Measurements from ENCODE around the gene SAE1. TPM values are rescaled to one million over a fixed set of nuclear protein-coding genes. Genes with fewer than 3 reads are reported as not detected.

The SAE1 gene
- total RNA-seq, 1 experiment from 2014 or later = 314 TPM

DNA sequence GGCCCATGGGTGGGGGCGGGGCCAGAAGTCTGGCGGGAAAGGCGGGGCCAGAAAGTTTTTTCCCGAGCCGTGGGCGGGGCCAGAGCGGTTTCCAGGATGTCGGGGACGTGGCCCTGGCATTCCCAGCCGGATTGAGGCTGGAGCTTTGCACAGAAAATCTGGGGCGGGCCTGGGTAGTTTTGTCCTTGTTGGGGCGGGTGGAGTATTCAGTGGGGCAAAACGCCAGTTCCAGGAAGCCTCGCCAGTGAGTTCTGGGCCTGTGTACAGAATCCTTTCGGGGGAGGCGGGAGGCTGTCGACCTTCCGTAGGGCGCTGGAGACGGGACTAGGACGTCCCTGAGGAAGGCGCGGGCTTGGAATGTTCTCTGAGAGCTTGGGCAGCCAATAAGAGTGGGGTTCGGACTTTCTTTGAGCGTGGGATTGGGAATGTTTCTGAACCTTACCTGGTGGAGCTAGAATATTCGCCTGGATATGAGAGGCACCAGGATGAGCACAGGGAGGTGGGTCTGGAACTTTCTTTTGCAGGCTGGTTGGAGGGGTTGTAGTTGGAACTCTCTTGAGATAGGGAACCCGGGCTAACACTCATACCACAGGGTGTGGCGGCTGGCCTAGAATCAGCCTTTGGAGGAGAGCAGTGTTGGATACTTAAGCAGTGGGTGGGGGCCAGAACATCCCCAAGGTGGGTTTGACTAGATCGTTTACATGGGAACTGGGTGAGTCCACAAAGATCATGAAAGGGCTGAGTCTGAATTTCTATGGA is 127.0 kb downstream of the SAE1 start:
- BruUV-seq (replicated peaks) = TSS peak; percentile 75
- peak overlapping the region; percentile 84 for H3K27ac ChIP-seq (ENCODE audit: low read depth, low read length, poor library complexity, severe bottlenecking)
- H3K4me3 ChIP-seq (ENCODE audit: low read depth, low read length, poor library complexity, severe bottlenecking) = peak overlapping the region; percentile 52
- no peak for TF ChIP-seq CTCF (conservative IDR thresholded peaks at IDR 0.05; ENCODE audit: low read depth, low read length)
- no peak for TF ChIP-seq EZH2 (IDR thresholded peaks at IDR 0.05; ENCODE audit: borderline replicate concordance, low read depth, low read length, poor library complexity, severe bottlenecking)
- H3K9me3 ChIP-seq (ENCODE audit: low read depth, low read length, poor library complexity, severe bottlenecking) = no peaks in the 10 kb centered on the region
- intact Hi-C loops (cut with micrococcal nuclease; ENCODE audit: unreplicated experiment) = loop anchor here (1.0 kb wide), 1 partner anchor 16 kb away; no protein-coding TSS in a partner anchor
- ChIA-PET POLR2A (ENCODE audit: low non-redundant PET) (interaction anchor here (1.1 to 1.4 kb wide), 2 partner anchors 17 to 145 kb away, joined by 5 to 9 read pairs; partner anchors contain the start of genes INAFM1 and ZC3H4), CTCF (interaction anchor here (0.6 kb wide), 1 partner anchor 541 kb away, joined by 6 read pairs; the partner anchor contains the start of gene PRKD2)
- peaks cover 7% of the 10 kb centered on the region for H3K4me1 ChIP-seq (ENCODE audit: insufficient read depth, low read length, poor library complexity, severe bottlenecking)
- H3K27me3 ChIP-seq (replicated peaks; ENCODE audit: insufficient read depth, low read depth, low read length, poor library complexity) = no peaks in the 10 kb centered on the region
- H3K36me3 ChIP-seq (ENCODE audit: insufficient read depth, low read length, poor library complexity, severe bottlenecking) = peaks cover 30% of the 10 kb centered on the region
- DNase-seq (ENCODE audit: low spot score) = no peak

GRCh38 chr19:47258434-47258833 is 127.8 kb downstream of the SAE1 start:
- no peak for TF ChIP-seq EZH2 (IDR thresholded peaks at IDR 0.05; ENCODE audit: borderline replicate concordance, low read depth, low read length, poor library complexity, severe bottlenecking)
- Histone ChIP-seq H3K27me3 (replicated peaks; ENCODE audit: insufficient read depth, low read depth, low read length, poor library complexity) (no peaks in the 10 kb centered on the region), H3K4me1 (ENCODE audit: insufficient read depth, low read length, poor library complexity, severe bottlenecking) (peaks cover 7% of the 10 kb centered on the region), H3K36me3 (ENCODE audit: insufficient read depth, low read length, poor library complexity, severe bottlenecking) (peaks cover 31% of the 10 kb centered on the region), H3K9me3 (ENCODE audit: low read depth, low read length, poor library complexity, severe bottlenecking) (no peaks in the 10 kb centered on the region), H3K27ac (ENCODE audit: low read depth, low read length, poor library complexity, severe bottlenecking) (peak overlapping the region; percentile 84), H3K4me3 (ENCODE audit: low read depth, low read length, poor library complexity, severe bottlenecking) (peak overlapping the region; percentile 52)
- no TSS peak for BruUV-seq (replicated peaks)
- intact Hi-C loops (cut with micrococcal nuclease; ENCODE audit: unreplicated experiment) = no loop called here
- POLR2A ChIA-PET (ENCODE audit: low non-redundant PET) = no interaction called here
- CTCF ChIA-PET = no interaction called here
- no peak for DNase-seq (ENCODE audit: low spot score)

- Histone ChIP-seq H3K36me3 (ENCODE audit: insufficient read depth, low read length, poor library complexity, severe bottlenecking) (peaks cover 31% of the 10 kb centered on the region), H3K4me1 (ENCODE audit: insufficient read depth, low read length, poor library complexity, severe bottlenecking) (peaks cover 7% of the 10 kb centered on the region), H3K27ac (ENCODE audit: low read depth, low read length, poor library complexity, severe bottlenecking) (peak overlapping the region; percentile 37), H3K9me3 (ENCODE audit: low read depth, low read length, poor library complexity, severe bottlenecking) (no peaks in the 10 kb centered on the region), H3K4me3 (ENCODE audit: low read depth, low read length, poor library complexity, severe bottlenecking) (no peak overlapping the region), H3K27me3 (replicated peaks; ENCODE audit: insufficient read depth, low read depth, low read length, poor library complexity) (no peaks in the 10 kb centered on the region)
- no peak for TF ChIP-seq CTCF (conservative IDR thresholded peaks at IDR 0.05; ENCODE audit: low read depth, low read length)
- TF ChIP-seq EZH2 (IDR thresholded peaks at IDR 0.05; ENCODE audit: borderline replicate concordance, low read depth, low read length, poor library complexity, severe bottlenecking) = no peak
- intact Hi-C loops (cut with micrococcal nuclease; ENCODE audit: unreplicated experiment) = no loop called here
- POLR2A ChIA-PET (ENCODE audit: low non-redundant PET) = no interaction called here
- no TSS peak for BruUV-seq (replicated peaks)
- no peak for DNase-seq (ENCODE audit: low spot score)
- CTCF ChIA-PET = no interaction called here
These were observed 128.4 kb downstream of the SAE1 start for GRCh38 chr19:47258895-47259555.

Small RNA genes within 50 kb of the gene (microRNA-seq; reads per million reads assigned to microRNA genes)
- gene MIR3190 = not detected
- not detected for gene MIR3191

Other genes with a start within 250 kb of the SAE1 start
- 2.1 and 2.4 TPM in 2 replicates for gene NPAS1, start 111.0 kb upstream of the SAE1 start, total RNA-seq (2021)
- gene TMEM160, start 82.2 kb upstream of the SAE1 start, total RNA-seq (2021) = 30.1 and 41.8 TPM in 2 replicates
- gene ZC3H4, start 17.1 kb upstream of the SAE1 start, total RNA-seq (2021) = 94.4 and 94.8 TPM in 2 replicates
- 2.7 and 3.7 TPM in 2 replicates for gene BBC3, start 100.4 kb downstream of the SAE1 start, total RNA-seq (2021)
- 36.4 and 39.7 TPM in 2 replicates for gene CCDC9, start 125.7 kb downstream of the SAE1 start, total RNA-seq (2021)
- 13.8 and 15.9 TPM in 2 replicates for gene INAFM1, start 144.1 kb downstream of the SAE1 start, total RNA-seq (2021)
- gene C5AR1, start 179.0 kb downstream of the SAE1 start, total RNA-seq (2021) = 0.92 and 1.2 TPM in 2 replicates
- gene C5AR2, start 201.3 kb downstream of the SAE1 start, total RNA-seq (2021) = 0.04 TPM in 1 of 2 replicates, not detected in the other
- gene DHX34, start 218.5 kb downstream of the SAE1 start, total RNA-seq (2021) = 24.5 and 29.6 TPM in 2 replicates